Measurements from ENCODE around the gene PIP5K1B.

The PIP5K1B gene

DNA sequence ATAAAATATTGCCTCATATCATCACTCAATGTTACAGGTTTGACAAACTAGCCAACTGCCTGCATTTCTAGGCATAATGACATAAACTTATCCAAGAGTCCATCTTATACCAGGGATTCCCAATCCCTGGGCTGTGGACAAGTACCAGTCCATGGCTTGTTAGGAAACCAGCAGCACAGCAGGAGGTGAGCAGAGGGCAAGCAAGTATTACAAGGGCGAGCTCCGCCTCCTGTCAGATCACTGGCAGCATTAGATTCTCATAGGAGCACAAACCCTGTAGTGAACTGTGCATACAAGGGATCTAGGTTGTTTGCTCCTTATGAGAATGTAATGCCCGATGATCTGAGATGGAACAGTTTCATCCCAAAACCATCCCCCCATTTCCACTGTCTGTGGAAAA, 164.0 kb downstream of the PIP5K1B start:
- no peak for DNase-seq

DNA sequence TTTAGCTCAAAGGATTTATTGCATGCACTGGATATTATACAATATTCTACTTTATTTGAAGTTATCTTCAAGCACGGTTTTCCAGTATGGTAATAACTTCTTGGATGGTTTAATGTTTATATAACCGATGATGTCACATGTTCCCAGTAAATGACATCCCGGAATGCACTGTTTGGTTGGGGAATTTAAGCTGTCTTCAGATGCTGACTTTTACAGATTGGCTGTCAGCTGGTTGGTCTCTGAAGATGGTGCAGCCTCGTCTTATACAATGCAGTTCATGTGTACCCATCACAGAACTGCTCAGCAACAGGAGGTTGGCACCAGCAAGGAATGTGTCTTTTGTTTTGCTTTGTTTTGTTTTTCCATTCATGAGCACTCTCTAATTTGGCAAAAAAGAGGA, 165.0 kb downstream of the PIP5K1B start:
- no peak for DNase-seq

DNA sequence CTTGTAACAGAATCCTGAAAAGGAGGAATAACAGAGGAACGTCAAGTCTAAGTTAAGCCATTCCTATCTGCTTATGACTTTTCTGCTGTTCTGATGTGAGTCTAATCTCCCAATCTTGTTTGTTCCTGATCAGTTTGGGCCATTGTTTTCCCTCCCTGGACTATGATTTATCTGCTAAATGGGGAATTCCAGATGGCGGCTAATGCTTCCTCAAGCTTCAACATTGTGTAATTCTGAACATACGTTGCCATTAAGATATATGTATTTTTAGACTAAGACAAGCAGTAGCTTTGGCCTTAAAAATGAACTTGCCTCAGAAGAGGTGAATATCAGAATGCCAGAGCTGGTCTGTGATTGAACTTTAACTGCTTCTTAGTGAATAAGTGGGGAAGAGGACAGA, 166.2 kb downstream of the PIP5K1B start:
- no peak for DNase-seq

DNA sequence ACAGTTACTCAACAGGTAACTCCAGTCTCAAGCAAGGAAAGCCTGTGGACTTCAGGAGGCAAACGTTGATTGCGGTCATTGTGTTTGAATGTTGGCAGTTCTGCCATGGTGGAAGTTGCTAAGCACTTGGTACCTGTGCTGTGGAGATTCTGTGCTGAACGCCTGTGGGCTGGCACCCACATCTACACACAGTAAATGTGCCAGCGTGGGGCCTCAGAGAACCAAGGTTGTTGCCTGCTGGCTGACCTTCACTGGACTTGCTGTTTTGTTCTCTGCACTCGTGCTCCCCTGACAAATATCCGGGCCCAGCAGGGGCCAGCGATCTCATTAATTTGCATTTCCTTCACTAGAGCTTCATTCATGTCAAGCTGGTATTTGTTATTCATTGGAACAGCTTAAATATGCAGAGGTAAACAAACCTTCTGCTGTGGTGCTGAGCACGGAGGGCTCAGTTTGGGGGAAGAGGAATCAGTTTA, 167.0 kb downstream of the PIP5K1B start:
- no peak for DNase-seq

DNA sequence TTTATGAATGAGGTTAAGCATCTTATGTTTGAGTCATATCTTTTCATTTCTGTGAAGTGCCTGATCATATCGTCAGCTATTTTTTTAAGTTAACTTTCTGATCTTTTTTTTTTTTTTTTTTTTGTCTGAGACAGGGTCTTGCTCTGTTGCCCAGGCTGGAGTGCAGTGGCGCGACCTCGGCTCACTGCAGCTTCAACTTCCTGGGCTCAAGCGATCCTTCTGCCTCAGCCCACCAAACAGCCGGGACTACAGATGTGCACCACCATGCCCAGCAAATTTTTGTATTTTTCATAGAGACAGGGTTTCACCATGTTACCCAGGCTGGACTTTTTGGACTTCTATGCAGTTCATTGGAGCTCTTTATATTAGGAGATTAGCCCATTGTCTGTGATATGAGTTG, 168.1 kb downstream of the PIP5K1B start:
- no peak for DNase-seq

DNA sequence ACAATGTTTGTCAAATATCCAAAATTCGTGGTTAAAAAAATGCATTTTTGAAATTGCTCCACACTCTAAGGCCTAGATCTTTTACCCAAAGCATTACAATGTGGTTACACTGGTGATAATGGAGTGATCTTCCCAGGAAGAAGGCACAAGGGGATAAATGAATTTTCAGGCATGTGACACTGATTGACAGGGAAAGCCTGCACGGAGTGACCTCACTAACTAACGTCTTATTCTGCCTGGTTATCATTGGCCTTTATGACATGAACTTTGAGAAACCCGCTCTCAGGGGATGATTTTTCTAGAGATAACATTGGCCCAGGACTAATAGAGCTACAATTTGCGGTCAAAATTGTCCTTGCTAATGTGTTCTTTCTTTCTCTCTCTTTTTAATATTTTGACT, 171.2 kb downstream of the PIP5K1B start:
- no peak for DNase-seq

DNA sequence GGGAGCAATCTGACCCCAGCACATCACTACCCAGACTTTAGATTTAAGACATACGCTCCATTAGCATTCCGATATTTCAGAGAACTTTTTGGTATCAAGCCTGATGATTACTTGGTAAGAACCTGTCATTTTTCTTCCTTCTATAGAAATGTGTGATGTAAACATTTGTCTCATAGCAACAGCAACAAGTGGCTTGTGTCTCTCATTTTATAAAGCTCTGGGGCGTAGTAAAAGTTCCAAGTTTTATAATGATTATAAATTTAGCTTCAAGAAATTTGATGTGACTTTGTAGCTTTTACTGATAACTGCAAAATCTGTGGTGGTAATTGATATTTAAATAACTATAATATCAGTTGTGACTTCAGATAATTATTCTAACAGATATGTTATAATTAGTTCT, 171.6 kb downstream of the PIP5K1B start:
- no peak for DNase-seq

DNA sequence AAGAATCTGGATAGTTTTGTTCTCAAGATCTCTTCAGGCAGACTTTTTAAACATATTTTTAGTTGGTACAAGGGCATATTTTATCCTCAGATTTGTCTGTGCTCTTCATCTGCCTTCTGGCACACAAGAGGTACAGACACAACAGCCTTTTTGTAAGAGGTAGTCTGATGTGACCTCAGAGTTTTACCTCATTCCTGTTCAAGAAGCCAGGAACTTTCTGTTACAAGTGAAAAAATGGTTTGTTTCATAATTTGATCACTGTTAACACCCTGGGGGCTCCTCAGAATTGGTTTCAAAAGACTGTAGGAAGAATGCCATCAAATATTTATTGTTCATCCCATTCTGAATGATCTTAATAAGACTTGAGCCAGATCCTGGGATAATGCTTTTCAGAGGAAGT, 172.2 kb downstream of the PIP5K1B start:
- no peak for DNase-seq

DNA sequence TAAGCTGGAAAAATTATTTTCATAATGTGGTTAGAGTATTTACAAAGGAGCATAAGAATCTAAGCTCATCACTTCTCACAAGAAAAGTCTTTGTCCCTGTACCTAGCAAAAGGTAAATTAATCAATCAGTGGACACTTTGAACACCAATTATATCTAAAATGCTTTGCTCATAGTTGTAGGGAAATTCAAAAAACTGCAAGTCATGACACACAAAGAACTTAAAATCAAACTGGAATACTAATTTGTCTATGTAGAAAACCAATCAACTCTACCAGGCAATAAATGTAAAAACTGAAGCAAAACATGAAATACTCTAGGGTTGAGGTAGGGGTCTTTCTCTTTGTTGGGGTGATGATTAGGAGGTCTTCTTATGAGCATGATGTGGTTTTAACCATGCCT, 173.4 kb downstream of the PIP5K1B start:
- no peak for DNase-seq

DNA sequence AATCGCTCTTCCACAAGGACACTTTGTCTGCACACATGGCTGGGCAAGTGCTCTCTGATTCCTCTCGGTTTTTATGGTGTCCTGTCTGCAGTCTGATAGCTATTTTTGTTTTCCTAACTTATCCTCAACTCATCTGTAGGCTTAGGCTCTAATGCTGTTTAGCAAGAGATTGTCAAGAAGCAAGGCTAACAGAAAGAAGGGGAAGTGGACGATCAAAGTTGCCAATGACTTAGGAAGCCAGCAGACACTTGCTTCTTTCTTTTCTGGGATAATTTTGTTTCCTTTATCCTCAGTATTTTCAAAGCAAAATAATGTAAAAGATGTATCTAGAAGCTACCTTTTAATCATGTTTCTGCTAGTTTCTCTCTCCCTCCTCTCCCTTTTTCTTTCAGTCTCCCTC, 178.2 kb downstream of the PIP5K1B start:
- DNase-seq: no peak

DNA sequence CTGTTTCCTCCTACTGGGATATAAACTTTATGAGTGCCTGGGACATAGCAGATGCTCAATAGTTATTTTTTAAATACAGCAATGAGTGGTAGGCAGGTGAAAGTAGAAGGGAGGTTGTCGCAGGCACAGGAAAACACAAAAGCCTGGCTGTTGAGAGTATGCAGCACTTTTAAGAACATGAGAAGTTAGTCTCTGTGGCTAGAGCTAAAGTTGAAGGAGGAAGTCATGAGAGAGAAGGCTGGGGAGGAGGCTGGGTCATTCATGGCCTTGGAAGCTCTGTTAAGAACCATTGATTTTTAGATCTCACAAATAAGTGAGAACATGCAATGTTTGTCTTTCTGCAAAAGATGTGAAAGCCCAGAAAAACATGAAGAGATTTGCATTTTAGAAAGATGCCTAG, 182.2 kb downstream of the PIP5K1B start:
- DNase-seq: no peak

DNA sequence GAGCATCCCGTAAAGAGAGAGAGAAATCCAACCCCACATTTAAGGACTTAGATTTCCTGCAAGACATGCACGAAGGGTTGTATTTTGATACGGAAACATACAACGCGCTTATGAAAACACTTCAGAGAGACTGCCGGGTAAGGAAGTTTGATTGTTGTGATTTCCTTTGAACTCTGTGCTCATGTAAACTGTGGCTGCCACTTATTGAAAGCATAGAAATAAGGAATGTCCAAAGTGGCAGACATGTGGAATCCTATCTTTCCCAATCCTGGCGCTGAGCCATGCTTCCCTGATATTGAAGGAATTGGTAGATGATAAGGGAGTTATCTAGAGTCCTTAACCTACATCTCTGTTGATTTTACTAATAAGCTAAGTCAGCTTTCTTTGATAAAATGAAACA, 189.5 kb downstream of the PIP5K1B start:
- no peak for DNase-seq

DNA sequence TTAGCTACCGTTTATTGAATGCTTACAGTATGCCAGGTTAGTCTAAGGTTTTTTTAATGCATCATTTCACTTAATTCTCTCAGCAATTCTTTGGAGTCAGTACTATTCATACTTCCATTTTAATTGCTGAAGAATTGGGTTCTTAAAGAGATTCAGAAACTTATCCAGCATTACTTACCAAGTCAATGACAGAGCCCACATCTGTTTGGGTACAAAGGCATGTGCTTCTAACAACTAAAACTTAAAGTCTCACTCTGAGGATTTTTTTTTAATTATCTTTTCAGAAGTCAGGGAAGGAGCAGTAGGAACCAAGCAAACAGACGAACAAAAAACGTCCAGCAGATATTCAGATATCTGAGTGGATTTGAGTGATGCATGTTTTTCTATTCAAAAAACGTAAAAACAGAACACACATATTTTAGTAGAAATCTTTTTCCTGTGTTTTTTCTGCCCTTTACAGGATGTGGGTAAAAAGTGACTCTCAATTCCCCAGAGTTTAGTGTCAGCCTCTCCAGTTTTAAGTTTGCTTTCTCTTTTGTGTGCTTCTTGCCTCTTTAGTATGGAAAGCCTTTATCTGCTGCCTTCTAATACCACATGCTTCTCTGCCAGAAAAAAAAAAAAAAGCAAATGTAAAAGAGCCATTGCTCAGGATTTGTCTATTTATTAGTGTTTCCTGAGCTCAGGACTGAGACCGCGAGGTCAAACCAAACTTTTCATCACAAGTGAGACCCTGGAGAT, 190.9 kb downstream of the PIP5K1B start:
- no peak for DNase-seq

DNA sequence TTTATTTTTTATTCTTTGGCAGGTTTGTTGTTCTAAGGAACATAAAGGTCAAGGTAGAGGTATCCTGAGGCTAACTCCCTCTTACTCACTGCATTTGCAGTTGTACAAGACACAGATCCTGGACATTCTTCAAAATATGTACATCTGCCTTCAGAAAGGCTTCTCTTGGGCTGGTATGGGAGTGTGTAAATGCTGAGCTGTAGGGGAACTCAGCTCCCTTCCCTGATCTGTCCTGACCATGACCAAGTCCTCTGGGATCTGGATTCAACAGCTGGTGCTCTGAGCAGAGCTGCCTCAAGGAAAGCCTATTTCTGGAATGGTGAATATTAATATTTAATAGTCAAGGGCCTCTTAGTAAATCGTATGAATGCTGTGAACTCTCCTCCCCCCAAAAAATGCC, 191.4 kb downstream of the PIP5K1B start:
- DNase-seq: no peak

DNA sequence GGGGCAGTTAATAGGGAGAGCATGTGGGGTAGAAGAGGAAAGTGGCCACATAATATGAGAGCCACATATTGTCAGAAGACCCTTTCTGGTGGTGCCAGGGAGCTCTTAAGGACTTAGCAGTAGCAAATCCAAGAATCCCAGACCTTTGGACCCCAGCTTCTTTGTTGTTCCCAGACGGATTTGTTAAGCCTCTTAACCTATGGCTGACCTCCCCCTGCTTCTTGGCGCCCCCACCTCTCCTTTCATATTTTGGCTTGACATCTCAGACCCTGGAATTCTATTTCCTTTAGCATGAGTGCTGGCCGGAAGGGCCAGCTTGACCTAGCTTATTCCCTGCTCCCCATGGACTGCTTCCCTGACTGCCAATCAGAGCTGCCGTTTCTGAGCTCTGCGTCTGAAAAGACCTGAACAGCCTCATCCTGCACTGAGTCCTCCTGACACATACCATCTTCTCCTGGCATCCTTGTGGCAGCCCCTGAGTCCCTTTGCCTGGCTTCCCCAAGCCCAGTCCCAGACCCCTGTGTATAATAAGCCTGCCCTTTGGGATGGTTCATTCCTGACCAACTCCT, 192.6 kb downstream of the PIP5K1B start:
- no peak for DNase-seq

DNA sequence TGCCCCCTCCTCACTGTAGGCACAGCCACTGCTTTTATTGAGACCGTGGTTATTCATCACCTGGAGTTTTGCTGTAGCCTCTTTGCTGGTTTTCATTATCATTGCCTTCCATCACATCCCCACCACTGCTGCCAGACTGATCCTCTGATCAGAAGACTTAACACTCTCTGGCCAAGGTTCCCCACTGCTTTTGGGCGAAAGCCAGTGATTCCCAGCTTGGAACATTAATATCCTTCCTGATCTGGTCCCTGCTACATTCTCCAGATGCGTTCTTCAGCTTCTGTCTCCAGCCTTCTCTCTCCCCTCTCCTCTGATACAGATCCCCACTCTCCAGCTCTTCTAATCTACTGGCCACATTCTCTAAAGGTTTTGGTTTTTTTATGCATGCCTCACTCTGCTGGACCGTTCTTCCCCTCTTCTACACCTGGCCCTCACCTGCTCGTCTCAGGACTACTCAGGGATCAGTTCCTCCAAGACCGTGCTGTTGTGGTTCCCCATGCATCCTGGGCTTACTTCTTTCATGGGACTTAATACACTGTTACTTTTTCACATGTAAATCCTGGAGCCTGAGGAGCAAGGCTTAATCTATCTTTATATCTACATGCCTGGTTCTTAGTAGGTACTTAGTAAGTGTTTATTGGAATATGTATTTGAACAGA, 193.9 kb downstream of the PIP5K1B start:
- no peak for DNase-seq

DNA sequence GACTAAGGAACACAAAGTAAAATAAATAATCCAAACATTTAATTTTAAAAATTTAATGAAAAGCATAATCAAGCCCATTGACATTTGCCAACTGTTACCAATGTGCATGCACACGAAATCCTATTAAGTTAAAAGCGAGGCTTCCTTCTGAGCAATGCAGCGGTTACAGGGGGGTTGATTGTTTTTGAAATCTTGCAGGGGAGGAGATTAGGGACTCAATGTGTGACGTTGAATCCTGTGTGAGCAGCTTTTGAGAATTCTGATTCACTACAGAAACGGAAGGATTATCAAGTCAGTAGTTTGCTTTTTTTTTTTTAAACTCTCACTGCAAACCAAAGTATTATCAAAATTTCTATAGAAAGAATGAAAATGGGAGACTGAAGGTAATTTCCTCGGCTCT, 199.4 kb downstream of the PIP5K1B start:
- no peak for DNase-seq

DNA sequence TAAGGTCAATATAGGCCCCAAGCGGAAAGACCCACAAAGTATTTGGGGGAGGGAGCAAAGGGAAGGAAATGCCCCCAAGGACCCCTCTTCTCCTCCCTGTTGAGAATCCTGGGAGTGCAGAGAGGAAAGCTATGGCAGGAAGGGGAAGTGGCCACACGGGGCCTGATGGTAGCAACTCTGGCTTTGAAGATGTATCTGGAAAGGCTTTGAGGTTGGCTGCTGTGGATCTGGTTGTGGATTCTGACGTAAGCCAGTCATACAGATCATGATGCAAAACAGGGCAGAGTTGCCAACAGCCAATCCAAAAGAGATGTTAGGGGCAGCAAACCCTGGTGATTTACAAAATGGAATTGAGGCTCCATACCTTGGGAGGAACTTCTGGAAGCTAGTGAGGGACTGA, 200.1 kb downstream of the PIP5K1B start:
- no peak for DNase-seq

DNA sequence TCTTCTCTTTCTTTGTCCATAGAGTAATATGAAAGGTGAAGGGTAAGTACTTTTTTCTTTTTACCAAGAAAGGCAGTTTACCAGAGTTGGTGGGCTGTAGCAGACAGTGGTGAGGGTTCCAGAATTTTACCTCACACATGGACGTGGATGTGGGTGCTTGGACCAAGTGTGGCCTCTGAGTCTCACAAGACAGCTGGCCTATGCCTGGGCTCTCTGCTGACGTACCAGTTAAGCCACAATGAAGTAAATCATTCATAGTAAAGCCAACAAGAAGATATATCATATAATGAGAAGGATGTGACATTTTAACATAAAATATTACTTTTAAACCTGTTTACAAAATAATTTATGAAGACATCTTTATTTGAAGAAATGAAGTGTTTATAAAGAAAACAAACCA, 202.9 kb downstream of the PIP5K1B start:
- DNase-seq: no peak

DNA sequence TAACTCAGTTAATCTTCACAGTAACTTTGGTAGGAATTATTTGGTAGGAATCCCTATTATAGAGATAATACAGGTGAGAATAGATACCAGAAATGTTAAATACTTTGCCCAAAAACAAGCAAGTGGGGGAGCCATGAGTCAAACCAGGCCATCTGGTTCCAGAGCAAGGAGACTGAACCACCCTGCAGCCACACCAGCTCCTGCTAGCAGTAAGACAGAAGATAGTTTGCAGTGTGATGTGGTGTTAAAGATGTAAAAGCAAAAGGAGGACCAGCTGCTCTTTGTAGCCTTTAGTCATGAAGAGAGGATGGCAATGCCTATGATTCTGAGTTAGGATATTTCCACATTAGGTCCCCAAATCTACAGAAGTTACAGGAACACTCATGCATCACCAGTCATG, 207.5 kb downstream of the PIP5K1B start:
- no peak for DNase-seq

DNA sequence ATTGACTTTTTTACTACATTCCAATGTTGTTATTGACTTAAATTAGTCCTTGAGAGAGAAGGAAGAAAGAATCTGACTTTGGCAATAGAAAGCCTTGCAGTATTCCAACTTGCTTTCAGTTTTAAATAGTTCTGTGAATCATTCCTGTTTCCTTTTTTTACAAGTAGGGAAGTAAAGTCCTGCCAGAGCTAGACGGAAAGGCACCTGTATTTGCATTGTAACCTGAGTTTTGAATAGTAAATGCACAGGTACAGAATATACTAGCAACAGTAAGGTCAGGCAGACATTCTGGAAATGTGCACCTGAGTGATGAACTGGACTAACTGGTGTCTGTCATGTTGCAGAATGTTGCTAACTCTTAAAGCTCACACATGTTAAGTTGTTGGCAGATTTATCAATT, 208.0 kb downstream of the PIP5K1B start:
- no peak for DNase-seq

DNA sequence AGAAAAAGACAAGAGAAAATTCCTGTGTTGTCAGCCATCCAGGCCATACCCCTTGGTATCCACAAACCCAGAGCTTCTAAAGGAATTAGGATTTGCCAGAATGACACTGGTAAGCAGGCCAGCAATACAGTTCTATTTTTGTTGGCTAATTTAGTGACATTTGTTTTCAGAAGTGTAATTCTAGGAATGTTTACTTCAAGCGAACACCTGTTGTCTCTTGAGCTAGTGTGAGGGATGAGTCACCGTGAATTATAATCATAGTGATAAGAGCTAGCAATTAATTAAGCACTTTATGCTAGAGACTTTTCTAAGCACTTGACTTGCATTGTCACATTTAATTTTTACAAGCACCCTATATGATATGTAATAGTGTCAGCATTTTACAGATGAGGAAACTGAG, 209.7 kb downstream of the PIP5K1B start:
- DNase-seq: no peak

DNA sequence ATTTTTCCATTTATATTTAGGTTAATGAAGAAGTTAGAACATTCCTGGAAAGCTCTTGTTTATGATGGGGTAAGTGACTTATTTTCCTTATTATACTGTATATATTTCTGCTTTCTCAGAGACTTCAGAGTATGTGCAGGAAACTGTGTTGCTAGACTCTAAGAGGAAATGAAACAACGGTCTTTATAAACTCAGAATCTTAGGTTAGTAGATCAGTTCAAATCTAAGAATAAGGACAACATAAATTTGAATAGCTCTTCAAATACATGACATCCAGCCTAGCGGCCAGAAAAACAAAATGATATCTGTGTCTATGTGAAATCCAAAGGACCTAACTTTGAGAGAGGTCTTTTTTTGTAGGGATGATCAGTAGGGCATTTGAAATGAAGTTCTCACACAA, 214.6 kb downstream of the PIP5K1B start:
- no peak for DNase-seq

DNA sequence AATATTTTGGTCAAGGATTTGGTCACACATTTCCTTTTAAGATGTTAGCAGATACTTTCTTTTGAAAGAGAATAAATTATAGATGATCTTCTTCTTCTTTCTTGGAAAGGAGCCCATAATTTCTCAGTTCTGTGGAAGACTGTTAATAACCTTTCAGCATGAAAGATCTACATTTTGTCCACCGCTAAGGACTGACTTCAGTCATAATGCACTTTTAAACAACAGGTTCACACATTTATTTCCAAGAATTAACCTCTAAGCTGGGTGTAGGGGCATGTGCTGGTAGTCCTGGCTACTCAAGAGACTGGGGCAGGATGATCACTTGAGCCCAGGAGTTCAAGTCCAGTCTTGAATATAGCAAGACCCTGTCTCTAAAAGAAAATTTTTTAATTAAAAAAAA, 215.9 kb downstream of the PIP5K1B start:
- no peak for DNase-seq

DNA sequence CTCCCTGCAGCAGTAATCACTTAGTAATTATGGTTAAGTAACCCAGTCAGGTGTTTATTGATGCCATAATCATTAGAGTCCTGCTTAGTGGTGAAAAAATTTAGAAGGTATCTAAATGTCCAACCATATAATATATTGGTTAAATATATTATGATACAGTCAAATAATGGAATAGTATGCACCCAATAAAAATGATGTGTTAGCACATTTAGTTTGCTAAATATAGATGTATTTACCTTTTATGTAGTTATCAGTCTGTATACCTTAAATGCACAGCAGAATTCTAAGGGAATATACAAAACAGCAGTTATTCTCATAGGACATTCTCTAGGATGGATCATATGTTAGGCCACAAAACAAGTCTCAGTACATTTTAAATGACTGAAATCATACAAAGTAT, 218.4 kb downstream of the PIP5K1B start:
- no peak for DNase-seq
